Body of pancreas (tissue), 4 donors: ENCODE data around the gene HTRA3. TPM values are rescaled to one million over a fixed set of nuclear protein-coding genes. Genes with fewer than 3 reads are reported as not detected.

ENCODE experiments used
- ATAC-seq: fragments of 150-250 bp; one replicate; pipeline ENCODE4 v1.9.1; 2016
- DNase-seq, 4 donors: peaks; one replicate each; pipeline ENCODE4 v3.0.0-alpha.2; 2019
- H3K27ac ChIP-seq, 4 donors: fragments of 200-600 bp; sonication (generic); 1 replicate in 3 of 4; 2 replicates in 1 of 4; pipeline versions ENCODE4 v1.5.1 to v1.6.1; 2016 to 2019; ENCODE audit warnings: mild to moderate bottlenecking in 1 of 4, mixed read lengths in 1 of 4, moderate library complexity in 1 of 4
- H3K27me3 ChIP-seq, 2 donors: fragments of 200-600 bp; sonication (generic); one replicate each; pipeline ENCODE4 v1.6.0; 2016; ENCODE audit warnings: mild to moderate bottlenecking in 1 of 2
- H3K36me3 ChIP-seq, 2 donors: fragments of 200-600 bp; sonication (generic); replicated peaks in 1 of 2; 2 replicates each; pipeline ENCODE4 v1.5.1; 2016; ENCODE audit warnings: low read depth in 2 of 2; ENCODE audit not compliant: insufficient read depth in 1 of 2
- H3K4me1 ChIP-seq: fragments of 200-600 bp; sonication (generic); one replicate; pipeline ENCODE4 v1.6.0; 2016
- H3K4me3 ChIP-seq, 2 donors: fragments of 200-600 bp; sonication (generic); 1 replicate in 1 of 2; 2 replicates in 1 of 2; pipeline ENCODE4 v1.5.1; 2016 to 2019
- H3K9me3 ChIP-seq, 3 donors: fragments of 200-600 bp; sonication (generic); 1 replicate in 2 of 3; 2 replicates in 1 of 3; pipeline ENCODE4 v1.5.1; 2016
- CTCF ChIP-seq, 7 experiments: fragments of 450-650 bp in 4 of 7; fragments of 200-600 bp in 3 of 7; sonication (generic) in 3 of 7; IDR thresholded peaks; one replicate each; pipeline ENCODE4 v1.5.1; 2016 to 2019; ENCODE audit warnings: antibody characterized with exemption in 7 of 7
- POLR2A ChIP-seq, 3 donors: fragments of 450-650 bp; IDR thresholded peaks; one replicate each; pipeline ENCODE4 v1.6.1; 2016; ENCODE audit warnings: antibody characterized with exemption in 3 of 3, mild to moderate bottlenecking in 2 of 3
- WGBS, 2 donors: methylation state at CpG; one replicate each; pipeline ENCODE4 v1.1.5; 2017; 5-methylcytosine and 5-hydroxymethylcytosine counted together
- intact Hi-C: fragments of 100-400 bp; cut with DNase I; formaldehyde crosslinking; loops from one replicate; pipeline ENCODE4 v1.15.1; 2023
- total RNA-seq, 2 donors: library from RNA; depleted of rRNA; stranded (reverse); fragments of >200 nt; gene quantifications; one replicate each; pipeline ENCODE4 v1.1.0, GENCODE V29; 2016

Gene HTRA3
- total RNA-seq, 2 donors from 2014 or later: 4.2 to 17.5 TPM

- 70 to 71% methylated on average over 8 to 11 of the region's 11 CpGs for WGBS, 2 donors
- TF ChIP-seq CTCF (IDR thresholded peaks at IDR 0.05) (no peak), POLR2A (IDR thresholded peaks at IDR 0.05) (no peak)
- H3K36me3 ChIP-seq: no peaks in the 10 kb centered on the region
- DNase-seq (peak in 1 of 4 donors; percentile 5), ATAC-seq (no peak)
- H3K4me3 ChIP-seq: no peak overlapping the region
- no peak overlapping the region for H3K27ac ChIP-seq
- H3K4me1 ChIP-seq: no peaks in the 10 kb centered on the region
- H3K27me3 ChIP-seq: no peaks in the 10 kb centered on the region
- intact Hi-C loops: no loop called here
- H3K9me3 ChIP-seq: no peaks in the 10 kb centered on the region
These were observed 37.6 kb downstream of the HTRA3 start for GRCh38 chr4:8307121-8307520.

- intact Hi-C loops: no loop called here
- H3K36me3 ChIP-seq: no peaks in the 10 kb centered on the region
- ATAC-seq (no peak), DNase-seq (peak in 1 of 4 donors; percentile 2)
- H3K4me1 ChIP-seq: no peaks in the 10 kb centered on the region
- H3K9me3 ChIP-seq: no peaks in the 10 kb centered on the region
- no peak overlapping the region for H3K4me3 ChIP-seq
- 70 to 79% methylated on average over 3 to 6 of the region's 7 CpGs for WGBS, 2 donors
- no peak overlapping the region for H3K27ac ChIP-seq
- H3K27me3 ChIP-seq: no peaks in the 10 kb centered on the region
- TF ChIP-seq CTCF (IDR thresholded peaks at IDR 0.05) (no peak), POLR2A (IDR thresholded peaks at IDR 0.05) (no peak)
These were observed 38.2 kb downstream of the HTRA3 start for GRCh38 chr4:8307714-8308113.

- Histone ChIP-seq H3K9me3 (no peaks in the 10 kb centered on the region), H3K27ac (no peak overlapping the region), H3K36me3 (no peaks in the 10 kb centered on the region), H3K4me3 (no peak overlapping the region), H3K27me3 (no peaks in the 10 kb centered on the region), H3K4me1 (no peaks in the 10 kb centered on the region)
- ATAC-seq (no peak), DNase-seq (peak in 1 of 4 donors; percentile 2)
- WGBS, 2 donors: 80 to 84% methylated on average over 9 of the region's 9 CpGs
- TF ChIP-seq POLR2A (IDR thresholded peaks at IDR 0.05) (no peak), CTCF (IDR thresholded peaks at IDR 0.05) (no peak)
- intact Hi-C loops: no loop called here
These were observed 38.6 kb downstream of the HTRA3 start for GRCh38 chr4:8308144-8308543.

- Histone ChIP-seq H3K36me3 (no peaks in the 10 kb centered on the region), H3K27ac (no peak overlapping the region), H3K9me3 (no peaks in the 10 kb centered on the region), H3K4me1 (no peaks in the 10 kb centered on the region), H3K4me3 (no peak overlapping the region), H3K27me3 (no peaks in the 10 kb centered on the region)
- TF ChIP-seq POLR2A (IDR thresholded peaks at IDR 0.05) (no peak), CTCF (IDR thresholded peaks at IDR 0.05) (no peak)
- intact Hi-C loops: no loop called here
- ATAC-seq: peak; percentile 40
- 53 to 71% methylated on average over 13 to 24 of the region's 24 CpGs for WGBS, 2 donors
- DNase-seq: peak in 2 of 4 donors; percentile 15 to 18
These were observed 39.6 kb downstream of the HTRA3 start for GRCh38 chr4:8308856-8309771.
